NCI-H146 treated with DMSO at 0.1 percent for 48 hours (cell line): ENCODE measurements around the gene ADAM12.

Source experiments
- DNase-seq: peaks from one replicate; lab custom pipeline; 2025; ENCODE audit not compliant: unreplicated experiment; lab: John Stamatoyannopoulos, UW

Gene ADAM12

DNA sequence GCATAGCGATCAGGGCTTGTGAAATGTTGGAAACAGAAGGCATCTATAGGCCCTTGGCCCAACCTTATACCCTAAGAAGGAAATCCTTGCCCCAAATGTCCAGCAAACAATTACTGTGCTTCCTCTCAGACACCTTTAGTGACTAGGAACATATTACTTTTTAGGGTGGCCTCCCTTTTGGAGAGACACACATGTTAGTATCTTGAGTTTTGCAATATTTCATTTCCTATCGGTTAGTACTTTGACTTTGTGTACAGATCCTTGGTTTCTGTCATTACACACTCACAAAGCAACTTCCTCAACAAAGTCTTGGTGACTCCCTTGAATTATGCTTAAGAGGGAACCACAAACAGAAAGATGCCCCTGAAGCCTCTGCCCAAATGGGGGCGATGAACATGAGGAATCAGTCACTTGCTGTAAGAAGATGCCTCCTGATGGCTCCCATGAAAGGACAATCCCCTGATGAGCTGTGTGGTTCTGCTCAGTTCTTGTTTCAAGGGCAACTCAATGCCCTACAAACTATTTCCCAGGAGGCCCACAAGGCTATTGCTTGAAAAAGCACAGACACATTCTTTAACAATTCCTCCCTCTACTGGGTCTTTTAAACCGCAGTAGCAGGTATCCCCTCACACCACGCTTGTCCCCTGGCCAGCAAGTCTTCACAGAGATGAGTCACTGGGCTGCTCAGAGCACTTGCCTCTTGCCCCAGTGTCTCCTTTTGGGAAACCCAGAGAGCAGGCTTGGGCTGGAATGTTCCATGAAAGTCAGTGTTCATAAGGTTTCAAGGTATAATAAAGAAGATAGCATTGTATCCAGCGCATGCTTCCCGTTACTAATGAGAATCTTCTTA, 295.7 kb downstream of the ADAM12 start:
- DNase-seq: no peak

DNA sequence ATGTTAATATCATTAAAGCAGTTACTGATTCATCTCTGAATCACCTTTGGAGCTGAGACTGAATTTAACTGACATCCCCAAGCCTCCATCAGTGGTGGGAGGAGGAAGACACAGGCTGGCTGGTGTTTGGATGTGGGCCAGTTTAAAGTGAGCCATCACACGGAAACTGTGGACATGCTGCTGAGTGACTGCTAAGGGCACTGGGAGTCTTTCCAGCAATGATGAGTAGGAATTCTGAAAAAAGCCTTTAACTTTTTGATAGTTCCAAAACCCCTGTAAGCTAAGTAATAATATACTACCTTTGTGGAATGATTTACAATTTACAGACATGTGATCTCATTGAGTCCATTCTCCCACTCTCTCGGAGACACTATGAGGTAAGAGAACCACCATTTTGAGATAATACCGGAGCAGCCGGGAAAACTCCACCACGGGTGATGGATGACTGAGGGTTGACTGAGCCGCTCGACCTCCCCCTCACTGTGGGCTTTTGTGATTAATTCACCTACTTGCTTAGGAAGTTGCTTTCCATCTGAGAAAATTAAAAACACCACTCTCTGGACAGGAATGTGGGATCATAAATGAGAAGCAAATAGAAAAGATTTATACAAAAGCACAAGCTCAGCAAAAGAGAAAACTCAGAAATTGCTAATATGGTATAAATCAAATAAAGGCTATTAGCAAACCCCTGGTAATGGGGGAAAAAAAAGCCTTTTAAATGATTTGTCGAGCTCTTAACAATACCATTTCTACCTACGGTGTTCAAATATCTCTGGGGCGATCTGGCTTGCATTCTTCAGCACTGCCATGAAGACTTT, 297.2 kb downstream of the ADAM12 start:
- no peak for DNase-seq

GRCh38 chr10:126090443-126090842, 297.8 kb downstream of the ADAM12 start:
- DNase-seq: no peak

DNA sequence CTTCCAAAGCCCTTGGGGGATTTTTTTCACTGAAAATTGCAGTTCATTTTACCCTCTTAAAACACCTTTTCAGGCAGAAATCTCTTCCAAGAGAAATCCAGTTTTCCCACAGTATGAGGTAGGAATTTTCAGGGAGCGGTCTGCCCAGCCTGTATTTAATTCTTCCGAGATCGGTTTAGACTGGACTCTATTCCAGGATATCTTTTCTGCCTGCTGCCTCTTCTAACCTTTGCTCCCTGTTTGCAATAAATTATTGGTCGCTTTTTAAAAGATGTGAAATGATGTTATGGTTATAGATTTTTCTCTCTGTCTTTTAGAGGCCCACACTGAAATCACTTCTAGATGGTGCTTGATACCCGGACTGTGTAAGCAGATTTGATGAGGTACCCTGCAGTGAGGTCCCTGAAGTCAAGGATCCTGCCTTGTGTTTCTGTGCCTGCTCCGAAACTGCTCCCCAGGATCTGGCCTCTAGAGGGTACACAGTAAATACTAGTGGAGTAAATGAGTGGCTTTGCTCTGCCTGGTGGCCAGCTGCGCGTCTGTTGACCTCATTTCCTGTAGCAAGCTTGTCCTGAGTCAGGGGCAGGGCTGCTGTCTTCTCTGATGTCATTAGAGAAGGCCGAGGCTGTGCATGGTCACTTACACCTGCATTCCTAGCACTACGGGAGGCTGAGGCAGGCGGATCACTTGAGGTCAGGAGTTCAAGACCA, 300.3 kb downstream of the ADAM12 start:
- peak; percentile 15 for DNase-seq

- DNase-seq: no peak
Measured at GRCh38 chr10:126087153-126087680, 301.1 kb downstream of the ADAM12 start.

DNA sequence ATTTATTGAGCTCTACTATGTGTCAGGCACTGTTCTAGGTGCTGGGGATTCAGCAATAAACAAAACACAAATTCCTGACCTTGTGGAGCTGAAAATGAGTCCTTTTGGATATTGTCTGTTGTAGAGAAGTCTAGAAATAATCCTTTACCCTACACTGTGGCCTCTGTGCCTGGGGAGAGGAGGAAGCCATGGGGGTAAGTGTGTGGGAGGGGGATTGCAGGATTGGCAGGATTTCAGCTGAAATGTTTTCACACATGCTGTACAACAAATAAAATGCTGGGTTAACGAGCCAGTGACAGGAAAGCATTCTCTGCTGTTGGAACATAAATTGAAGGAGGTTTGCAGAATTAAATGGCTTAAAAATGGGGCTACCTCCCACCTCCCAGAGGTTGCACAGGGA, 302.5 kb downstream of the ADAM12 start:
- DNase-seq: no peak

GRCh38 chr10:126084369-126084768, 303.9 kb downstream of the ADAM12 start:
- DNase-seq: no peak

DNA sequence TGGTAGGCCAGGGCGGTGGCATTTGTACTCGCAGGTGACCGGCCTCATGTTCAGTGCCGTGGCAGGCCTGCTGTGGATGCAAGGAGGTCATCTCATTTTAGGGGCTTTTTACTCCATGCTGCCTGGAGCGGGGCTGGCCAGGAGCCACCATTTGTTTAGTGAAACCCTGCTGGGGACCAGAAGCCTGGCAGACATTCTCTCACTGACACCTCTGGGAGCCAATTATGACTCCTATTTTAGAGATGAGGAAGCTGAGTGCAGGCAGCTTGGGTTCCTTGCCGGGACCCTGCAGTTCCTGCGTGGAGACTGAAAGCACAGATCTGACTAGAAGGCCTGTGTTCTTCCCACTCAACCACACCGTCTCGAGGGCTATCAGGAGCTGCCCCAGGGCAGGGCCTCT, 305.3 kb downstream of the ADAM12 start:
- DNase-seq: no peak

- DNase-seq: no peak
Measured at GRCh38 chr10:126081841-126082466, 306.3 kb downstream of the ADAM12 start.

DNA sequence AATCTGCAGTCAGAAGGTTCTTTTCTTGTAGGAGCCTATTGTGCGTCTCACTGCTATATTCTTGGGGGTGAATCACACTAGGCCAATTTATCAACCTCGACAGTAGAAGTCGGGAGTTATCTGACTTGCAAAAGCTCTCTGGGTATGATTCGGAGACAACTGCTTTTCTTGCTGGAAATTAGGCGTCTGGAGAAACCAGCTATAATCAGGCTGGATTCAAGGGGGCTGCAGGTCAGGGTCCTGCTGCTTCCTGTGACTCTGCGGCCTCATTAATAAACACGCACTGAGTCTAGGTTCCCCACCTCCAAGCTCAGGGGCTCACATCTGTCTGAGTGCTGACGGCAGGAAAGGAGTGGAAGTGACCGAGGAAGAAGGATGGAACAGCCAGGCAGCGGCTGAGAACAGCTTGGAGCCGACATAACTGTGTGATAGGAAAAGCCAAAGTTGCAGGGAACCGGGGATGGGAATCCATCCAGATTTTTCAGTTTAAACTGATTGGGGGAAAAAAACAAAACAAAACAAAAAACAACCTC, 307.3 kb downstream of the ADAM12 start:
- no peak for DNase-seq

DNA sequence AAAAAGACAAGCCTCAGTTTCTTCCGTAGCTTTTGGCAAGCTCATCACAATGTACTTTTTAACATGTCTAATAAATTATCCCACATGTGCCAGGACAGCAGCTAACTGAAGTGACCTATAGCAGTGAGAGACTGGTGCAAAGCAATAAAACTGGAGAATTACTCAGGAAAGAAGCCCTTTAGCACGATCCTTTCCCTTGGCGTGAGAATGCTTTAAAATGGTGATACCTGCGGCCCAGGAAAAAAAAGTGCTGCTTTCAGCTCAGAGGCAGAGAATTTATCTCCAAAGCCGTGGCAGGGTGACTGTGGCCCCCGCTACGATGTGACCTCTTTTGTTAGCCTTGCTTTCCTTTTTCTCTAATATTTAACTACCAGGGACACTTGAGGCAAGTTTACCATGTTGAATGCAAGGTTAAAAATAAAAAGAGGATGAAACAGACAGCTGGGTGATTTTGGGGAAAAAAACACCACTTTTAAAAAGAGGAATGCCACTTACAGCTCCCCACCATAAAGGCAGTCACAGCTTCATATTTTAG, 307.9 kb downstream of the ADAM12 start:
- no peak for DNase-seq

- DNase-seq: no peak
Measured at GRCh38 chr10:126075009-126075408, 313.3 kb downstream of the ADAM12 start.

GRCh38 chr10:126074291-126074690, 314.0 kb downstream of the ADAM12 start:
- DNase-seq: no peak

- no peak for DNase-seq
Measured at GRCh38 chr10:126073606-126074005, 314.7 kb downstream of the ADAM12 start.

GRCh38 chr10:126072622-126073021, 315.7 kb downstream of the ADAM12 start:
- DNase-seq: no peak

- DNase-seq: no peak
Measured at GRCh38 chr10:126070476-126071215, 317.6 kb downstream of the ADAM12 start.

- no peak for DNase-seq
Measured at GRCh38 chr10:126068322-126068721, 320.0 kb downstream of the ADAM12 start.

GRCh38 chr10:126066456-126066855, 321.8 kb downstream of the ADAM12 start:
- DNase-seq: no peak

- DNase-seq: no peak
Measured at GRCh38 chr10:126065751-126066377, 322.4 kb downstream of the ADAM12 start.
